Glutamatergic neuron (in vitro differentiated cells): Measurements from ENCODE around the gene IQCK. TPM values are rescaled to one million over a fixed set of nuclear protein-coding genes. Genes with fewer than 3 reads are reported as not detected.

ENCODE experiments used
- DNase-seq: peaks from one replicate; pipeline ENCODE4 v3.0.0; 2022
- H3K27ac Mint-ChIP-seq: one replicate; pipeline ENCODE4 v1.8.0; 2020; ENCODE audit warnings: mild to moderate bottlenecking, mixed read lengths, inconsistent platforms; ENCODE audit not compliant: unreplicated experiment
- H3K27me3 Mint-ChIP-seq: one replicate; pipeline ENCODE4 v1.8.0; 2020; ENCODE audit warnings: mild to moderate bottlenecking, moderate library complexity, mixed read lengths, inconsistent platforms; ENCODE audit not compliant: unreplicated experiment
- H3K36me3 Mint-ChIP-seq: one replicate; pipeline ENCODE4 v1.8.0; 2020; ENCODE audit warnings: mild to moderate bottlenecking, mixed read lengths, inconsistent platforms; ENCODE audit not compliant: unreplicated experiment
- H3K4me1 Mint-ChIP-seq: one replicate; pipeline ENCODE4 v1.8.0; 2020; ENCODE audit warnings: mild to moderate bottlenecking, low read depth, mixed read lengths, inconsistent platforms; ENCODE audit not compliant: unreplicated experiment
- H3K4me3 Mint-ChIP-seq: one replicate; pipeline ENCODE4 v1.8.0; 2020; ENCODE audit warnings: mild to moderate bottlenecking, mixed read lengths, inconsistent platforms; ENCODE audit not compliant: unreplicated experiment
- H3K9me3 Mint-ChIP-seq: one replicate; pipeline ENCODE4 v1.8.0; 2020; ENCODE audit warnings: mild to moderate bottlenecking, moderate library complexity, mixed read lengths, inconsistent platforms; ENCODE audit not compliant: unreplicated experiment
- CTCF ChIP-seq: fragments of 200-600 bp; sonication (generic); IDR thresholded peaks from one replicate; pipeline ENCODE4 v1.5.0; 2021; ENCODE audit not compliant: partially characterized antibody, unreplicated experiment
- total RNA-seq: library from RNA; stranded (reverse); fragmentation: NEBNext Ultra II Directional; extraction: Animal tissue kit (Norgen Biotek cat#: 25700); gene quantifications from one replicate; pipeline ENCODE4 v1.2.1, GENCODE V29; 2021; ENCODE audit not compliant: unreplicated experiment

IQCK gene
- total RNA-seq, 1 donor from 2014 or later: 5.1 TPM

GRCh38 chr16:19776565-19776964 lies 58.5 kb downstream of the IQCK start:
- H3K27ac Mint-ChIP-seq: no peak overlapping the region
- no peaks in the 10 kb centered on the region for H3K36me3 Mint-ChIP-seq
- H3K27me3 Mint-ChIP-seq: peaks cover 2% of the 10 kb centered on the region
- no peak overlapping the region for H3K4me3 Mint-ChIP-seq
- no peak for DNase-seq
- TF ChIP-seq CTCF: no peak
- H3K4me1 Mint-ChIP-seq: peaks cover 5% of the 10 kb centered on the region
- peaks cover 2% of the 10 kb centered on the region for H3K9me3 Mint-ChIP-seq

- H3K27me3 Mint-ChIP-seq: peaks cover 2% of the 10 kb centered on the region
- H3K4me3 Mint-ChIP-seq: no peak overlapping the region
- H3K27ac Mint-ChIP-seq: no peak overlapping the region
- no peak for DNase-seq
- no peaks in the 10 kb centered on the region for H3K36me3 Mint-ChIP-seq
- H3K9me3 Mint-ChIP-seq: peaks cover 2% of the 10 kb centered on the region
- TF ChIP-seq CTCF: no peak
- no peaks in the 10 kb centered on the region for H3K4me1 Mint-ChIP-seq
Measured at GRCh38 chr16:19780321-19780720, 62.2 kb downstream of the IQCK start.

- H3K36me3 Mint-ChIP-seq: no peaks in the 10 kb centered on the region
- H3K4me3 Mint-ChIP-seq: no peak overlapping the region
- H3K9me3 Mint-ChIP-seq: peaks cover 2% of the 10 kb centered on the region
- no peak overlapping the region for H3K27ac Mint-ChIP-seq
- DNase-seq: no peak
- TF ChIP-seq CTCF: no peak
- no peaks in the 10 kb centered on the region for H3K4me1 Mint-ChIP-seq
- H3K27me3 Mint-ChIP-seq: peaks cover 4% of the 10 kb centered on the region
Measured at GRCh38 chr16:19781226-19781625, 63.2 kb downstream of the IQCK start.

- DNase-seq: no peak
- Mint-ChIP-seq H3K27ac (no peak overlapping the region), H3K4me1 (no peaks in the 10 kb centered on the region), H3K4me3 (no peak overlapping the region), H3K9me3 (peaks cover 2% of the 10 kb centered on the region), H3K36me3 (no peaks in the 10 kb centered on the region), H3K27me3 (peaks cover 2% of the 10 kb centered on the region)
- no peak for TF ChIP-seq CTCF
Measured at GRCh38 chr16:19783363-19784182, 65.5 kb downstream of the IQCK start.

- Mint-ChIP-seq H3K27me3 (peaks cover 2% of the 10 kb centered on the region), H3K9me3 (peaks cover 2% of the 10 kb centered on the region), H3K36me3 (no peaks in the 10 kb centered on the region), H3K4me3 (no peak overlapping the region), H3K27ac (no peak overlapping the region), H3K4me1 (no peaks in the 10 kb centered on the region)
- TF ChIP-seq CTCF: no peak
- no peak for DNase-seq
Measured at GRCh38 chr16:19784183-19784736, 66.2 kb downstream of the IQCK start.
